Urinary bladder (tissue), 4 donors: Measurements from ENCODE around the gene C21orf91. TPM values are rescaled to one million over a fixed set of nuclear protein-coding genes. Genes with fewer than 3 reads are reported as not detected.

Experiments
- DNase-seq: peaks from one replicate; pipeline ENCODE4 v3.0.0-alpha.2; 2015; ENCODE audit errors: extremely low spot score
- H3K27ac ChIP-seq: one replicate; pipeline ENCODE4 v1.5.1; 2013; ENCODE audit warnings: low read depth, mild to moderate bottlenecking, moderate library complexity
- H3K36me3 ChIP-seq: one replicate; pipeline ENCODE4 v1.6.1; 2013; ENCODE audit warnings: mild to moderate bottlenecking, moderate library complexity; ENCODE audit not compliant: insufficient read depth
- H3K4me1 ChIP-seq: one replicate; pipeline ENCODE4 v1.6.1; 2013; ENCODE audit warnings: mild to moderate bottlenecking, moderate library complexity; ENCODE audit not compliant: insufficient read depth
- H3K4me3 ChIP-seq: one replicate; pipeline ENCODE4 v1.5.1; 2013; ENCODE audit warnings: low read depth, low read length
- WGBS: extraction: QIAGEN DNeasy Blood & Tissue Kit; methylation state at CpG from one replicate; pipeline ENCODE4 v1.1.7; 2013; 5-methylcytosine and 5-hydroxymethylcytosine counted together
- polyA plus RNA-seq: library from polyadenylated mRNA; stranded (reverse); fragments of 200-250 nt; gene quantifications from one replicate; pipeline ENCODE4 v1.2.3, GENCODE V29; 2013
- total RNA-seq: library from RNA; depleted of rRNA; stranded (reverse); fragments of >200 nt; gene quantifications from one replicate; pipeline ENCODE4 v1.2.3, GENCODE V29; 2014
- donor health status: healthy with polysubstance abuse.
- donor health status: healthy.

C21orf91 gene
- total and polyA plus RNA-seq, 2 donors: 6.3 to 24.5 TPM

DNA sequence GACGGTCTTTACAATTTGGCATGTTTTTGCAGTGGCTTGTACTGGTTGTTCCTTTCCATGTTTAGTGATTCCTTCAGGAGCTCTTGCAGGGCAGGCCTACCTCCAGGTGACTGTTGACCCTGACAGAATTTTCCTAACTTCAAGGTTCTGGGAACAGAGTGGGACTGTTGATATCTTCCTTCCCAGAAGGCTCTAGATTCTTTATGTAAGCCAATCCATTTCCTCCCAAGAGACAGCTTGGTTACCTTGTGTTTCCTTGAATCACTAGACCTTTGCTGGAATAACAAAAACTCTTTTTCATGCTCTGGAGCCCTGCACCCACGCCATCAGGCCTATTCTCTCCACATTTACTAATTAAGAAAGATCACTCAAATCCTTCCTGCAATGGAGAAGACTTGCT lies 67.0 kb downstream of the C21orf91 start:
- no peaks in the 10 kb centered on the region for H3K4me1 ChIP-seq
- no peaks in the 10 kb centered on the region for H3K36me3 ChIP-seq
- WGBS: 84% methylated on average over 2 of the region's 2 CpGs
- no peak overlapping the region for H3K27ac ChIP-seq
- DNase-seq: no peak
- H3K4me3 ChIP-seq: no peak overlapping the region

GRCh38 chr21:17746920-17747319 lies 72.2 kb downstream of the C21orf91 start:
- H3K4me3 ChIP-seq: no peak overlapping the region
- H3K4me1 ChIP-seq: no peaks in the 10 kb centered on the region
- 78% methylated on average over 2 of the region's 2 CpGs for WGBS
- H3K36me3 ChIP-seq: no peaks in the 10 kb centered on the region
- DNase-seq: no peak
- H3K27ac ChIP-seq: no peak overlapping the region

GRCh38 chr21:17745086-17745485 lies 74.1 kb downstream of the C21orf91 start:
- 89% methylated on average over 6 of the region's 6 CpGs for WGBS
- DNase-seq: no peak
- H3K27ac ChIP-seq: no peak overlapping the region

DNA sequence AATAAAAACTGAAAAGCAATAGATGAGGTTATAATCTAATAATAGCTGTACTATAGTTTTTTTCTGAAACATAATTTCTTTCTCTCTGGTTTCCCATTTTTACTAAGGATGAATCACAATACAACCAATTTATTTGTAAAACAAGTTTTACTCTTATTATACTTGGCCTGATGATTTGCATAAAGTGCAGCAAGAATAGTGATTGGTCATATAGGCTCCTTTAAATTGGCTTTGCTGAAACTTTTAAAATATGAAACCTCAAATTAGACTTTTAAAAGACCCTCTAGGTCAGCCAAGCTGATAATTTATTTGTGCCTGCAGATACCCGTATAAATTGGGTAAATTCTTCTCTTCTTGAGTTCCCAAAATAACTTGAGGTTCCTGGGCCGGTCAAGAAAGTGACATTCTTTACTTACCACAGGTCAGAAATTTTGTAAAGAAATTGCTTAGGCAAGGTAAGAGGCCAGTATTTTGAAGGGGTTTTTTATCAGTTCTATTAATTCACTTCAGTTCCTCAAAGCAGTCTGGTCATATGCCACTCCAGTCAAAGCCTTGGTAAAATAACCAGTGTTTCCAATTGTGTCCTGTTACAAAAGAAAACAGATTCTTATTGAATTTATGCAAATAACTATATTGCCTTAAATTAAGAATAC lies 76.1 kb downstream of the C21orf91 start:
- H3K4me1 ChIP-seq: no peaks in the 10 kb centered on the region
- no peaks in the 10 kb centered on the region for H3K36me3 ChIP-seq
- DNase-seq: no peak
- WGBS: 66% methylated on average over 2 of the region's 2 CpGs
- no peak overlapping the region for H3K4me3 ChIP-seq
- H3K27ac ChIP-seq: no peak overlapping the region

More at GRCh38 chr21:17745086-17745485, 74.1 kb downstream of the C21orf91 start:
- Histone ChIP-seq H3K4me3 (no peak overlapping the region), H3K4me1 (no peaks in the 10 kb centered on the region), H3K36me3 (no peaks in the 10 kb centered on the region)

- Histone ChIP-seq H3K36me3 (no peaks in the 10 kb centered on the region), H3K27ac (no peak overlapping the region), H3K4me1 (no peaks in the 10 kb centered on the region), H3K4me3 (no peak overlapping the region)
- no peak for DNase-seq
Observed at GRCh38 chr21:17742181-17742580, 77.0 kb downstream of the C21orf91 start.

Other genes starting within 250 kb of the C21orf91 start
- gene BTG3, start 206.5 kb downstream of the C21orf91 start, total RNA-seq: 50.7 TPM
- 27.4 TPM for gene BTG3, start 206.5 kb downstream of the C21orf91 start, polyA plus RNA-seq